Thyroid gland (tissue), 4 donors: ENCODE results near the gene SWT1. TPM values are rescaled to one million over a fixed set of nuclear protein-coding genes. Genes with fewer than 3 reads are reported as not detected.
A peak's percentile ranks its signal among the peaks of the same experiment; 100 is the strongest.

ENCODE experiments used
- DNase-seq, 2 donors: peaks; one replicate each; pipeline ENCODE4 v3.0.0-alpha.2; 2019
- H3K27ac ChIP-seq, 3 donors: fragments of 200-600 bp; sonication (generic); 1 replicate in 2 of 3; 2 replicates in 1 of 3; pipeline ENCODE4 v1.5.1; 2016 to 2019; ENCODE audit warnings: mild to moderate bottlenecking in 1 of 3, moderate library complexity in 1 of 3
- H3K27me3 ChIP-seq: fragments of 200-600 bp; sonication (generic); one replicate; pipeline ENCODE4 v1.5.1; 2019
- H3K36me3 ChIP-seq, 2 donors: fragments of 200-600 bp; sonication (generic); one replicate each; pipeline ENCODE4 v1.5.1; 2016 to 2019
- H3K4me1 ChIP-seq, 2 donors: fragments of 200-600 bp; sonication (generic); one replicate each; pipeline ENCODE4 v1.5.1; 2017 to 2019
- H3K4me3 ChIP-seq, 3 donors: fragments of 200-600 bp; sonication (generic); replicated peaks in 1 of 3; 1 replicate in 2 of 3; 2 replicates in 1 of 3; pipeline ENCODE4 v1.5.1; 2016; ENCODE audit warnings: mild to moderate bottlenecking in 1 of 3
- H3K9me3 ChIP-seq: fragments of 200-600 bp; sonication (generic); one replicate; pipeline ENCODE4 v1.5.1; 2017
- CTCF ChIP-seq, 6 experiments: fragments of 200-600 bp in 3 of 6; fragments of 450-650 bp in 3 of 6; sonication (generic) in 3 of 6; IDR thresholded peaks; one replicate each; pipeline ENCODE4 v1.5.1; 2016 to 2019; ENCODE audit warnings: antibody characterized with exemption in 6 of 6, mild to moderate bottlenecking in 2 of 6, inconsistent platforms in 1 of 6, moderate library complexity in 1 of 6
- POLR2A ChIP-seq, 2 donors: fragments of 450-650 bp; IDR thresholded peaks; one replicate each; pipeline ENCODE4 v1.6.1; 2017; ENCODE audit warnings: antibody characterized with exemption in 2 of 2, mild to moderate bottlenecking in 2 of 2, moderate library complexity in 1 of 2
- WGBS, 2 donors: methylation state at CpG; one replicate each; pipeline ENCODE4 v1.1.5; 2017; 5-methylcytosine and 5-hydroxymethylcytosine counted together
- intact Hi-C: fragments of 100-400 bp; cut with DNase I; formaldehyde crosslinking; loops from one replicate; pipeline ENCODE4 v1.15.1; 2023
- total RNA-seq, 4 donors: library from RNA; depleted of rRNA; stranded (reverse); fragments of >200 nt; gene quantifications; one replicate each; pipeline ENCODE4 v1.2.3, GENCODE V29; 2016

Gene SWT1
- total RNA-seq, 4 donors from 2014 or later, result 9.4 to 13.4 (median 11.4) TPM

- Histone ChIP-seq H3K27ac (no peak overlapping the region), H3K36me3 (no peaks in the 10 kb centered on the region), H3K4me3 (no peak overlapping the region), H3K9me3 (no peaks in the 10 kb centered on the region), H3K27me3 (no peaks in the 10 kb centered on the region), H3K4me1 (peaks cover 7 to 12% of the 10 kb centered on the region in 2 donors)
- intact Hi-C loops, result no loop called here
- no peak for DNase-seq
- 83 to 87% methylated on average over 2 of the region's 2 CpGs for WGBS, 2 donors
- TF ChIP-seq CTCF (IDR thresholded peaks at IDR 0.05), result no peak
- no peak for TF ChIP-seq POLR2A (IDR thresholded peaks at IDR 0.05)
Observed at GRCh38 chr1:185322636-185323035, 165.7 kb downstream of the SWT1 start.

GRCh38 chr1:185324118-185324517, 167.2 kb downstream of the SWT1 start:
- 97% methylated on average over 3 of the region's 3 CpGs for WGBS, 2 donors
- no peak for DNase-seq
- no peak overlapping the region for H3K27ac ChIP-seq
- H3K27me3 ChIP-seq, result no peaks in the 10 kb centered on the region
- H3K9me3 ChIP-seq, result no peaks in the 10 kb centered on the region
- intact Hi-C loops, result no loop called here
- no peaks in the 10 kb centered on the region for H3K36me3 ChIP-seq
- H3K4me1 ChIP-seq, result no peaks in the 10 kb centered on the region
- TF ChIP-seq POLR2A (IDR thresholded peaks at IDR 0.05) (no peak), CTCF (IDR thresholded peaks at IDR 0.05) (no peak)
- no peak overlapping the region for H3K4me3 ChIP-seq

GRCh38 chr1:185325413-185325812, 168.4 kb downstream of the SWT1 start:
- TF ChIP-seq POLR2A (IDR thresholded peaks at IDR 0.05), result no peak
- no peak for TF ChIP-seq CTCF (IDR thresholded peaks at IDR 0.05)
- Histone ChIP-seq H3K27ac (no peak overlapping the region), H3K36me3 (no peaks in the 10 kb centered on the region), H3K9me3 (no peaks in the 10 kb centered on the region), H3K4me3 (no peak overlapping the region), H3K4me1 (no peaks in the 10 kb centered on the region), H3K27me3 (no peaks in the 10 kb centered on the region)
- 32 to 34% methylated on average over 4 of the region's 4 CpGs for WGBS, 2 donors
- DNase-seq, result peak; percentile 36 to 54
- intact Hi-C loops, result no loop called here

- no peaks in the 10 kb centered on the region for H3K4me1 ChIP-seq
- no peaks in the 10 kb centered on the region for H3K36me3 ChIP-seq
- H3K4me3 ChIP-seq, result no peak overlapping the region
- TF ChIP-seq CTCF (IDR thresholded peaks at IDR 0.05), result no peak
- no peak for TF ChIP-seq POLR2A (IDR thresholded peaks at IDR 0.05)
- 90 to 92% methylated on average over 4 of the region's 4 CpGs for WGBS, 2 donors
- intact Hi-C loops, result no loop called here
- no peak overlapping the region for H3K27ac ChIP-seq
- no peak for DNase-seq
- no peaks in the 10 kb centered on the region for H3K27me3 ChIP-seq
- H3K9me3 ChIP-seq, result no peaks in the 10 kb centered on the region
Observed at GRCh38 chr1:185328255-185328654, 171.3 kb downstream of the SWT1 start.

GRCh38 chr1:185334182-185334581, 177.2 kb downstream of the SWT1 start:
- H3K4me3 ChIP-seq, result no peak overlapping the region
- no peak overlapping the region for H3K27ac ChIP-seq
- H3K9me3 ChIP-seq, result no peaks in the 10 kb centered on the region
- intact Hi-C loops, result no loop called here
- H3K27me3 ChIP-seq, result no peaks in the 10 kb centered on the region
- 71 to 78% methylated on average over 4 of the region's 4 CpGs for WGBS, 2 donors
- no peak for DNase-seq
- TF ChIP-seq CTCF (IDR thresholded peaks at IDR 0.05), result no peak
- no peak for TF ChIP-seq POLR2A (IDR thresholded peaks at IDR 0.05)
- H3K36me3 ChIP-seq, result no peaks in the 10 kb centered on the region
- H3K4me1 ChIP-seq, result no peaks in the 10 kb centered on the region
